COR-L47 (cell line): ENCODE data around the gene CD74.
"Not testable (repeated sequence)": the region's sequence is repeated elsewhere in the genome, so short reads cannot be mapped to it uniquely, and the experiment has no call there.

Source experiments
- DNase-seq: peaks from one replicate; lab custom pipeline; 2025; lab: John Stamatoyannopoulos, UW

The CD74 gene

GRCh38 chr5:150412319-150413175, at the start of gene CD74:
Gene CD74 (minus strand): TSS chr5:150412910. CDS start chr5:150412749, 161 bp downstream.
- DNase-seq = no peak

GRCh38 chr5:150461231-150461630, 48.5 kb upstream of the CD74 start:
- peak; percentile 97 for DNase-seq

- no peak for DNase-seq
Measured at GRCh38 chr5:150460781-150461180, 48.1 kb upstream of the CD74 start.

- peak; percentile 43 for DNase-seq
Measured at GRCh38 chr5:150458802-150459557, 46.3 kb upstream of the CD74 start.

- no peak for DNase-seq
Measured at GRCh38 chr5:150457562-150458240, 45.0 kb upstream of the CD74 start.

- no peak for DNase-seq
Measured at GRCh38 chr5:150457121-150457520, 44.4 kb upstream of the CD74 start.

GRCh38 chr5:150454492-150455229, 42.0 kb upstream of the CD74 start:
- DNase-seq = no peak

- DNase-seq = not testable (repeated sequence)
Measured at GRCh38 chr5:150454027-150454426, 41.3 kb upstream of the CD74 start.

- DNase-seq = no peak
Measured at GRCh38 chr5:150452914-150453313, 40.2 kb upstream of the CD74 start.

GRCh38 chr5:150451594-150451993, 38.9 kb upstream of the CD74 start:
- DNase-seq = no peak

GRCh38 chr5:150449517-150450339, 37.0 kb upstream of the CD74 start, which contains the start of gene RPS14:
Gene RPS14 (minus strand): TSS chr5:150449739. CDS start chr5:150447733, 2,006 bp downstream.
- DNase-seq = peak; percentile 91

GRCh38 chr5:150448952-150449516, 36.3 kb upstream of the CD74 start:
- DNase-seq = no peak

GRCh38 chr5:150448334-150448733, 35.6 kb upstream of the CD74 start:
- no peak for DNase-seq

GRCh38 chr5:150447188-150447587, 34.5 kb upstream of the CD74 start:
- DNase-seq = no peak

GRCh38 chr5:150446583-150446982, 33.9 kb upstream of the CD74 start:
- DNase-seq = no peak

GRCh38 chr5:150446088-150446487, 33.4 kb upstream of the CD74 start:
- DNase-seq = no peak

GRCh38 chr5:150444770-150445169, 32.1 kb upstream of the CD74 start:
- DNase-seq = no peak

GRCh38 chr5:150443242-150444075, 30.7 kb upstream of the CD74 start:
- DNase-seq = no peak

- no peak for DNase-seq
Measured at GRCh38 chr5:150442699-150443080, 30.0 kb upstream of the CD74 start.
